MCF 10A (cell line): ENCODE measurements around the gene ZMYND11. TPM values are rescaled to one million over a fixed set of nuclear protein-coding genes. Genes with fewer than 3 reads are reported as not detected.

ENCODE experiments used
- BruUV-seq: library from RNA; stranded (reverse); fragments of 400-500 nt; replicated peaks from 2 replicates; lab custom pipeline; 2021; lab: Mats Ljungman, UMichigan
- CTCF ChIA-PET: fragments of 300-600 bp; sonication (Branson Sonifier 250); formaldehyde crosslinking; extraction: SDS; loops from one replicate; lab custom pipeline; 2021; ENCODE audit warnings: antibody characterized with exemption, inconsistent platforms; lab: Yijun Ruan, JAX
- POLR2A ChIA-PET: fragments of 300-600, 350-650 bp; sonication (Branson Sonifier 250); formaldehyde crosslinking; extraction: SDS; loops from one replicate; lab custom pipeline; 2020; ENCODE audit warnings: antibody characterized with exemption, inconsistent platforms; lab: Yijun Ruan, JAX
- DNase-seq: peaks from one replicate; pipeline ENCODE4 v3.0.0-alpha.2; 2018; ENCODE audit not compliant: unreplicated experiment
- H3K27ac Mint-ChIP-seq: one replicate; pipeline ENCODE4 v1.8.0; 2022; ENCODE audit warnings: mild to moderate bottlenecking, low read depth, mixed read lengths; ENCODE audit not compliant: unreplicated experiment
- H3K27me3 Mint-ChIP-seq: one replicate; pipeline ENCODE4 v1.8.0; 2022; ENCODE audit warnings: mixed read lengths; ENCODE audit not compliant: insufficient read depth, unreplicated experiment
- H3K36me3 Mint-ChIP-seq: one replicate; pipeline ENCODE4 v1.8.0; 2022; ENCODE audit warnings: mild to moderate bottlenecking, moderate library complexity, mixed read lengths; ENCODE audit not compliant: insufficient read depth, unreplicated experiment
- H3K4me1 Mint-ChIP-seq: one replicate; pipeline ENCODE4 v1.8.0; 2022; ENCODE audit warnings: mixed read lengths; ENCODE audit not compliant: insufficient read depth, unreplicated experiment
- H3K4me3 Mint-ChIP-seq: one replicate; pipeline ENCODE4 v1.8.0; 2022; ENCODE audit warnings: mild to moderate bottlenecking, moderate library complexity, mixed read lengths; ENCODE audit not compliant: unreplicated experiment
- H3K9me3 Mint-ChIP-seq: one replicate; pipeline ENCODE4 v1.8.0; 2022; ENCODE audit warnings: mixed read lengths; ENCODE audit not compliant: unreplicated experiment
- CTCF ChIP-seq: fragments of 200-600 bp; IDR thresholded peaks from one replicate; pipeline ENCODE4 v1.8.0; 2022; ENCODE audit warnings: antibody characterized with exemption, mild to moderate bottlenecking; ENCODE audit not compliant: unreplicated experiment
- intact Hi-C: fragments of 100-400 bp; cut with micrococcal nuclease; formaldehyde crosslinking; loops from 2 replicates; pipeline ENCODE4 v1.14.1; 2022
- total RNA-seq: library from RNA; stranded (reverse); gene quantifications from 2 replicates; pipeline ENCODE4 v1.2.3, GENCODE V29; 2022

The ZMYND11 gene
- total RNA-seq, 1 experiment from 2014 or later, result 70.4 TPM

DNA sequence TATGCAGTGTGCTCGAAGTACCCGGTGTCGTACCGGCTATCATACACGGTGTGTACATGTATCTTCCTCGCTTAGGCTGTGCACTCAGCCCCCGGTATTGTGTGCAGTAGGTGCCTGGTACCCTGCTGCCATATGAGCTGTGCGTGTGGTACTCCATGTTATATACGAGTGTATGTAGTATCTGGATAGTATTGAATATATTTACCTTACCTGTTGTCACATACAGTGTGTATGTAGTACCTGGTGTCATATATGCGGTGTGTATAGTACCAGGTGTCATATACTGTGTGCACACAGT, 1.2 kb downstream of the ZMYND11 start:
- ChIA-PET CTCF (no interaction called here), POLR2A (interaction anchor here (0.7 to 1.9 kb wide), 4 partner anchors 8 to 747 kb away, joined by 3 to 8 read pairs (median 3); no protein-coding TSS in a partner anchor)
- TF ChIP-seq CTCF, result no peak
- no peaks in the 10 kb centered on the region for H3K36me3 Mint-ChIP-seq
- intact Hi-C loops, result no loop called here
- no peak for DNase-seq
- H3K9me3 Mint-ChIP-seq, result no peaks in the 10 kb centered on the region
- H3K4me1 Mint-ChIP-seq, result peaks cover 31% of the 10 kb centered on the region
- H3K27me3 Mint-ChIP-seq, result no peaks in the 10 kb centered on the region
- H3K27ac Mint-ChIP-seq, result peak overlapping the region; percentile 80
- peak overlapping the region; percentile 83 for H3K4me3 Mint-ChIP-seq
- no TSS peak for BruUV-seq

DNA sequence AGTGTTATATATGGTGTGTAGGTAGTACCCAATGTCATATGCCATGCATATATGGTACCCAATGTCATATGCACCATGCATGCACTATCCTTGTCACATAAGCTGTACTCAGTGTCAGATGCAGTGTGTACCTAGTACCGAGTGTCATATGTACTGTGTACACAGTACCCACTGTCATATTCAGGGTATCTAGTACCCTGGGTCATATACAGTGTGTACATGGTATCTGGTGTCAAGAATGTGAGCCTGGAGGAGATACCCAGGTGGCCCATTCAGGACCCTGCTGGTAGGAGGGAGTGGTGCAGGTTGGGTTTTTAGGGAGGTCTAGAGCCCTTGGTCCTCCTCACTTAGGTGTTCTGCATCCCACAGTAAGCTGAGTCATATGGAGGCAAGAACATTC, 1.8 kb downstream of the ZMYND11 start:
- CTCF ChIA-PET, result no interaction called here

DNA sequence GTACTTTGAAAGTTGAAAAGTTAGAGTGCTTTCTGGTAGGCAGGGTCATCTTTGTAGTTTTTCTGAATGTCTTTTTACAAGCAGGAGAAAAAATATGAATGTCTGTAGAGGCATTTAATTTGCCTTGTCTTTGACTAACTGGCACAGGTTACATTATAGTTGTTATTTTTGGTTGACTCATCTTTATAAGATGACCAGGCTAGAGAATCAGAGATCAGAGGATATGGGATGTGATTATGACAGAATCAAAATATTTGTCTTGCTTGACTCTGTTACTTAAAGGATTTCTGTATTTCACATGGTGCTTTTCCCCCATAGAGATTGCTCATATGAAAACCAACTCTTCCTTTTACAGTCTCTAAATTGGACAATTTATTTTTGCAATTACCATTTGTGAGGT, 2.4 kb downstream of the ZMYND11 start:
- ChIA-PET POLR2A (interaction anchor here (1.0 kb wide), 1 partner anchor 850 kb away, joined by 3 read pairs; the partner anchor contains the start of gene GTPBP4), CTCF (no interaction called here)
- Mint-ChIP-seq H3K4me1 (peaks cover 32% of the 10 kb centered on the region), H3K27ac (peak overlapping the region; percentile 47), H3K36me3 (no peaks in the 10 kb centered on the region), H3K4me3 (peak overlapping the region; percentile 83), H3K27me3 (no peaks in the 10 kb centered on the region), H3K9me3 (no peaks in the 10 kb centered on the region)
- TF ChIP-seq CTCF, result no peak
- BruUV-seq, result TSS peak; percentile 13
- peak; percentile 55 for DNase-seq
- intact Hi-C loops, result no loop called here

More for the DNA sequence above, 1.8 kb downstream of the ZMYND11 start:
- POLR2A ChIA-PET, result interaction anchor here (1.0 to 1.9 kb wide), 2 partner anchors 7 to 851 kb away, joined by 3 to 8 read pairs; partner anchors contain the start of gene GTPBP4
- H3K27ac Mint-ChIP-seq, result peak overlapping the region; percentile 47
- H3K4me3 Mint-ChIP-seq, result peak overlapping the region; percentile 83
- no peaks in the 10 kb centered on the region for H3K36me3 Mint-ChIP-seq
- peak; percentile 62 for DNase-seq
- intact Hi-C loops, result no loop called here
- H3K27me3 Mint-ChIP-seq, result no peaks in the 10 kb centered on the region
- peak; percentile 19 for TF ChIP-seq CTCF
- no TSS peak for BruUV-seq
- peaks cover 31% of the 10 kb centered on the region for H3K4me1 Mint-ChIP-seq
- no peaks in the 10 kb centered on the region for H3K9me3 Mint-ChIP-seq

- no peak for DNase-seq
- Mint-ChIP-seq H3K4me1 (peaks cover 19% of the 10 kb centered on the region), H3K36me3 (peaks cover 6% of the 10 kb centered on the region), H3K27me3 (no peaks in the 10 kb centered on the region), H3K9me3 (no peaks in the 10 kb centered on the region), H3K4me3 (no peak overlapping the region), H3K27ac (no peak overlapping the region)
- no peak for TF ChIP-seq CTCF
- ChIA-PET CTCF (interaction anchor here (0.6 to 0.8 kb wide), 2 partner anchors 274 to 1176 kb away, joined by 3 read pairs; no protein-coding TSS in a partner anchor), POLR2A (interaction anchor here (0.5 to 3.2 kb wide), 2 partner anchors 9 to 45 kb away, joined by 3 to 13 read pairs; no protein-coding TSS in a partner anchor)
- no TSS peak for BruUV-seq
- intact Hi-C loops, result no loop called here
These were observed 7.1 kb downstream of the ZMYND11 start for GRCh38 chr10:142371-142770.
